GM21447 (cell line): ENCODE measurements around the gene SEZ6L.

Experiments used
- ATAC-seq: cut with Tn5 transposase; IDR thresholded peaks from one replicate; pipeline ENCODE4 v1.9.1; 2021; ENCODE audit not compliant: unreplicated experiment

The SEZ6L gene

GRCh38 chr22:26291940-26292666 lies 122.8 kb downstream of the SEZ6L start:
- no peak for ATAC-seq

GRCh38 chr22:26292667-26292995 lies 123.4 kb downstream of the SEZ6L start:
- ATAC-seq = no peak

GRCh38 chr22:26295563-26296126 lies 126.4 kb downstream of the SEZ6L start:
- no peak for ATAC-seq

GRCh38 chr22:26298605-26299310 lies 129.5 kb downstream of the SEZ6L start:
- no peak for ATAC-seq

GRCh38 chr22:26302726-26303125 lies 133.5 kb downstream of the SEZ6L start:
- ATAC-seq = no peak

- no peak for ATAC-seq
Observed at GRCh38 chr22:26303475-26303874, 134.2 kb downstream of the SEZ6L start.

- ATAC-seq = no peak
Observed at GRCh38 chr22:26304730-26305129, 135.5 kb downstream of the SEZ6L start.

- no peak for ATAC-seq
Observed at GRCh38 chr22:26308467-26308866, 139.2 kb downstream of the SEZ6L start.

GRCh38 chr22:26310616-26311015 lies 141.4 kb downstream of the SEZ6L start:
- no peak for ATAC-seq

- no peak for ATAC-seq
Observed at GRCh38 chr22:26313291-26313690, 144.0 kb downstream of the SEZ6L start.

GRCh38 chr22:26314171-26314570 lies 144.9 kb downstream of the SEZ6L start:
- ATAC-seq = no peak

GRCh38 chr22:26314656-26315055 lies 145.4 kb downstream of the SEZ6L start:
- no peak for ATAC-seq

- ATAC-seq = no peak
Observed at GRCh38 chr22:26316732-26317285, 147.5 kb downstream of the SEZ6L start.

- no peak for ATAC-seq
Observed at GRCh38 chr22:26318975-26319374, 149.7 kb downstream of the SEZ6L start.

- ATAC-seq = no peak
Observed at GRCh38 chr22:26320447-26320846, 151.2 kb downstream of the SEZ6L start.

- no peak for ATAC-seq
Observed at GRCh38 chr22:26321469-26321913, 152.2 kb downstream of the SEZ6L start.

- no peak for ATAC-seq
Observed at GRCh38 chr22:26322179-26322905, 153.1 kb downstream of the SEZ6L start.

- no peak for ATAC-seq
Observed at GRCh38 chr22:26323013-26323412, 153.8 kb downstream of the SEZ6L start.

- no peak for ATAC-seq
Observed at GRCh38 chr22:26324150-26324549, 154.9 kb downstream of the SEZ6L start.

- ATAC-seq = no peak
Observed at GRCh38 chr22:26325641-26326040, 156.4 kb downstream of the SEZ6L start.

GRCh38 chr22:26326803-26327202 lies 157.5 kb downstream of the SEZ6L start:
- ATAC-seq = no peak
